Measurements from ENCODE around the gene UTF1.

Gene UTF1, protein sequence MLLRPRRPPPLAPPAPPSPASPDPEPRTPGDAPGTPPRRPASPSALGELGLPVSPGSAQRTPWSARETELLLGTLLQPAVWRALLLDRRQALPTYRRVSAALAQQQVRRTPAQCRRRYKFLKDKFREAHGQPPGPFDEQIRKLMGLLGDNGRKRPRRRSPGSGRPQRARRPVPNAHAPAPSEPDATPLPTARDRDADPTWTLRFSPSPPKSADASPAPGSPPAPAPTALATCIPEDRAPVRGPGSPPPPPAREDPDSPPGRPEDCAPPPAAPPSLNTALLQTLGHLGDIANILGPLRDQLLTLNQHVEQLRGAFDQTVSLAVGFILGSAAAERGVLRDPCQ

DNA sequence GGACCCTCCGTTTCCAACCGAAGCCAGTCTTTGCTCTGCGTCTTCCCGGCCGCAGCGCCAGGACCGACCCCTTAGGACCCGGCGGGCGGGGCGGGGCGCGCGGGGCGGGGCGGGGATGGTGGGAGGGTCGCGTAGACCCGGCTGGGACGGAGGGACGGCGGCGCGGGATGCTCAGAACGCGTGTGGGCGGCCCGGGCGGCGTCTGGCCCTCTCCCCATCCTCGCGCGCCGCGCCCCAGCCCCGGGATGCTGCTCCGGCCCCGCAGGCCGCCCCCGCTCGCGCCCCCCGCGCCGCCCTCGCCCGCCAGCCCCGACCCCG is at the start of gene UTF1:
UTF1 (plus strand) TSS at position 174 of the 318 bp plus-strand sequence; CDS start at position 246, 72 bp downstream.
- DNase-seq (ENCODE audit: low read depth), result no peak

DNA sequence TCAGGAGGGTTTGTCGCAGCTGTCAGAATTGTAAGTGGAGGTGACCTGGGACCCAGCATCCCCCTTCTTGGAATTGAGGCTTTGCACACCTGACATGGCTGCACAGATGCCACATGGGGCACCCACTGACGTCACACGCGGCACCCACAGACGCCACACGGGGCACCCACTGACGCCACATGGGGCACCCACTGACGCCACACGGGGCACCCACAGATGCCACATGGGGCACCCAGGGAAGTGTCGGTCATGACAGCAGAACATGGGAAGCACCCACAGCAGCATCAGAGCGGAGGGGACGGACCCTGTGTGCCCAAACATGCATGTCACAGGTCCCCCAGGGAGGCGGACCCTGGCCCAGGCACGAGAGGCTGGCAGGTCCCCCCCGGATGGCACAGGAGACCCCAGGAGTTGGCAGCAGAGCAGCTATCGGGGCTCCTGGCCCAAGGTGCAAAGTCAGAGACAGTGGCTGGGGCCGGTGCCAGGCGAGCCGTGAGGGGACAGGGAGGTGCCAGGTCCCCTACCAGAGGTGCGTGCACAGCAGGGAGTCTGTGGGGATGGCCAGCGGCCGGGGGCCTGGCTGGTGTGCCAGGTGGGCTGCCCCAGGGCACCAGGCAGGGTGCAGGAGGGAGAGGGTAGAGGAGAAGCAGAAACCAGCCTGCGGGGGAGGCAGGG is 48.9 kb upstream of the UTF1 start:
- DNase-seq (ENCODE audit: low read depth), result no peak

DNA sequence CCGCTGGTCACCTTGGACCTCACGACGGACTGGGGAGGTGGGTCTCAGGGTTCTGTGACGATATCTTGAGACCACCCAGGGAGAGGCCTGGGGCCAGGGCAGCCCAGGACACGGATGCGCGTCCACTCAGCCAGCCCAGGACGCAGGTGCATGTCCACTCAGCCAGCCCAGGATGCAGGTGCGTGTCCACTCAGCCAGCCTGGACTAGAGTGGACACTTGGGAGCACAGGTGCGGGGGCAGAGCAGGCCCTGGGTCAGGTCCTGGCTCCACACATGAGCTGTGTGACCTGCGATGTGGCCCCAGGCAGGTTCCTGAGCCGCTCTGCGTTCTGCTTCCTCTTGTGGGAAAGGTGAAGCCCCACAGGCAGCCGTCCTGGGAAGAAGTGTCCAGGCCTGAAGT is 47.8 kb upstream of the UTF1 start:
- DNase-seq (ENCODE audit: low read depth), result no peak

DNA sequence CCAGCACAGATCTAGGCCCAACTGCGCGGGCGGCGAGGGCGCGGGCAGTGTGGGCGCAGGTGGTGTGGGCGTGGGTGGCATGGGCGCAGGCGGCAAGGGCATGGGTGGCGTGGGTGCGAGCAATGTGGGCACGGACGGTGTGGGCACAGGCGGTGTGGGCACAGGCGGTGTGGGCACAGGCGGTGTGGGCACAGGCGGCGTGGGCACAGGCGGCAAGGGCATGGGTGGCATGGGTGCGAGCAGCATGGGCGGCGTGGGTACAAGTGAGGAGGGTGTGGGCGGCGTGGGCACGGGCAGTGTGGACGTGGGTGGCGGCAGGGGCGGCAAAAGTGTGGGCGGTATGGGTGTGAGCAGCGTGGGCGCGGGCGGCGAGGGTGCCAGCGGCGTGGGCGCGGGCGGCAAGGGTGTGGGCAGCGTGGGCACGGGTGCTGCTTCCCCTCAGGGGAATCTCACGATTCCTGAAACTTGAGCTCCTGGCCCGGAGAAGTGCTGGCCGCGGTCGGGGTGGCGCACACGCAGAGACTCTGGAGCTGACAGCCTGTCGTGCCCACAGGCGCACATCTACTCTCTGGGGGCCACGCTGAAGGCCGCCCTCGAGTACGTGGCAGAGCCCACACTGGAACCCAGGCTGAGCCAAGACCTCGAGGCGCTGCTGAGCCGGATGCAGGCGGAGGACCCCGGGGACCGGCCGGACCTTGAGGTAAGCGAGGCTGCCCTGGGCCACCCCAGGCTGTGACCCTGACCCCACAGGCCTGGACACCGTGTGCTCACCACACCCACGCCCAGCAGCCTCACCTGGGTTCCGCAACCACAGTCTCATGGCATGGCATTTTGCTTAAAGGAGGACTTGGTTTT is 47.0 kb upstream of the UTF1 start:
- no peak for DNase-seq (ENCODE audit: low read depth)

DNA sequence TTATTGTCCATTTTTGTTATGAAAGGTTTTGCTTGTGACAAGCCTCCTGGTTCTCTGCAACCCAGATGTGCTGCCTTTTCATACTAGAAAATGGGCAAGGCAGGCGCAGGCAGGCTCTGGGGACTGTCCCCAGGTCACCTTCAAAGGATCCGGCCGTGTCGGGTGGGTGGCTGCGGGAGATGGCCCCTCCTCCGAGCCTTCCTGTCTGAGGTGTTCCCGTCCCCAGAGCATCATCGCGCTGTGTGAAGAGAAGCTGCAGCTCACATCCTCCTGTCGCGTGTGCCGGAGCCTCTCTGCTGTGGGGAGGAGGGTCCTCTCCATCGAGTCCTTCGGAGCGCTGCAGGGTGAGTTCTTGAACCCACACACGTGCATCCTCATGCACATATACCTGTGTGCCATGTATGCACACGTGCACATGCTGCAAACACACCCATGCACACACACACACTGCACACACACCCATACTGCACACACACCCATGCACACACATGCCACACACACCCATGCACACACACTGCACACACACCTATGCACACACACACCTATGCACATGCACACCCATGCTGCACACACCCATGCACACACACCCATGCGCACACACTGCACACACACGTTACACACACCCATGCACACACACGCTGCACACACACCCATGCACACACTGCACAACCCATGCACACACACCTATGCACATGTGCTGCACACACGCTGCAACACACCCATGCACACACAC is 46.2 kb upstream of the UTF1 start:
- no peak for DNase-seq (ENCODE audit: low read depth)

DNA sequence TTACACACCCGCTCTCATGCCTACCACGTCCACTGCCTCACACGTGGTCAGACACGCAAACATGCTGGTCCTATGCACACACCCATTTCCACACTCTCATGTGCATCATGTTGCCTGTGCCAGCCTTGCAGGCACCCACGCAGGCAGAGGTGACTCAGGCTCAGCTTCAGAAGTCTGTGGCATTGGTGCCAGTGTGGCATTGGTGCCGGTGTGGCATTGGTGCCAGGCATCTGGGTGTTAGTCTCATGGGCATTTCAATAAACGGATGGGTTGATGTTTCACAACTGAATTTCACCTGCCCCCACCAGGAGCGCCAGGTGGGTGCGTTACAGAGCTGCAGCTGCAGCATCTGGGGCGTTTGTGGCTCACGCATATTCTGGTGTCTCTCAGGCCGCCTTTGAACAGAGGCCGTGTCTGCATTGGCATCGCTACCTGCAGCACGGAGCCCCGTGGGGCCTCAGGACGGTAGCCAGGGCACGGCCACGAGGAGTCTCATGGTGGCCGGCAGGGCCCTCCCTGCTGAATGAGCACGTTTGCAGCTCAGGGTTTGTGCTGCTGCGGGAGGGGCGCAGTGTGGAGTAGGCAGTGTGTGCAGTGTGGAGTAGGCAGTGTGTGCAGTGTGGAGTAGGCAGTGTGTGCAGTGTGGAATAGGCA is 45.3 kb upstream of the UTF1 start:
- DNase-seq (ENCODE audit: low read depth), result no peak

DNA sequence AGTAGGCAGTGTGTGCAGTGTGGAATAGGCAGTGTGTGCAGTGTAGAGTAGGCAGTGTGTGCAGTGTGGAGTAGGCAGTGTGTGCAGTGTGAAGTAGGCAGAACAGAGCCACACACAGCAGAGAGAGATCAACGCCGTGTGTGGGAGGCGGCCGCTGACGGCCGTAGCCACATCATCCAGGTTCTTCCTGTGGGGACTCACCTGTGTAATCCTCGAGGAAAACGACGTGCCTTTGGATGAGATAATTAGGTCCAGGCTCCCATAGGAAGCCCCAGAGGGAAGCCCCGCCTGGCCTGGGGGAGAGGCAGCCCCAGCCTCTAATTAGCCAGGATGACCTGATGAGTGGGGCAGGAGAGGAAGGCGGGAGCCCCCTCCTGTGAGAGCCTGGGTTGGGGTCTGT is 44.6 kb upstream of the UTF1 start:
- no peak for DNase-seq (ENCODE audit: low read depth)

DNA sequence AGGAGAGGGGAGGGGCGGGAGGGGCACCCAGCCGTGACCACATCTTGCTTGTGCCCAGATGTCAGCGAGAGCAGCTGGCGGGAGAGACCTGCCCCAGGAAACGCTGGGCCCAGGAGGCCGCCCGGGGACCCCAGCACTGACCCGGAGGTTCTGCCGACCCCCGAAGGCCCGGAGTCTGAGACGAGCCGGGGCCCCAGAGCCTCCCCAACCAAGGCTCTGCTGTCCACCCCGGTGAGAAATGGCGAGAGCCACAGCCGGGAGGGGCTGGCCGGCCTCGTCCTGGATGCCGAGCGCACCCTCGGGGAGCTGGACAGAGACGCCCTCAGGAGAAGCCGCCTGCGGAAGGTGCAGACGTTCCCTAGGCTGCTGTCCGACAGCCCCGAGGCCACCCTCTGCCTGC is 44.1 kb upstream of the UTF1 start:
- DNase-seq (ENCODE audit: low read depth), result no peak

DNA sequence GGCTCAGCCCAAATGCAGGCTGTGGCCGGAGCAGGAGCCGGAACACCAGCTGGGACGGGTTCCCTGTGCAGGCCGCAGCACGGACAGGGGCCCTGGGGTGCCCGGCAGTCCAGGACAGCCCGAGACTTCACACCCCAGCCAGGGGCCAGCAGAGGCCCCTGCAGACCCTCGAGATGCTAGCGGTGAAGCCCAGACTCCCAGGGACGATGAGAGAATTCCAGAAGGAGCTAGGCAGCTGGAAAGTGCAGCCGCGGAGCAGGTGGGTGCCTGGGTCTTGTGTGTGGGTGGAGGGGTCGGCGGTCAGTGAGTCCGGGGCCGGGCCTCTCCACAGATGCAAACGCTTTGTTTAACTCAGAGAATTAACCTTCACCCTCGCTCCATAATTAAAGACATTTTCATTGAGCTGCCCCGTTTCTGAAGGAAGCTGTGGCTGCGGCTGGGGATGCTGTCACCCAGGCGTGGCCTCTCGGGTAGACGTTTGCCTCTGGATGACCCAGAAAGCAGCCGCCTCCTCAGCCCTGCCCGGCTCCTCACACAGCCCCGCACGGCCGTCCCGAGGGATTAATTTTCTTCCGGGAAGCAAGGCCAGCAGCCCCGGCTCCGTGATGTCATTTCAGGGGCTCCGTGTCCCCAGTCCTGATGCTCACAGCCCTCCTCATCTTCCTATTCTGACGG is 43.5 kb upstream of the UTF1 start:
- no peak for DNase-seq (ENCODE audit: low read depth)

DNA sequence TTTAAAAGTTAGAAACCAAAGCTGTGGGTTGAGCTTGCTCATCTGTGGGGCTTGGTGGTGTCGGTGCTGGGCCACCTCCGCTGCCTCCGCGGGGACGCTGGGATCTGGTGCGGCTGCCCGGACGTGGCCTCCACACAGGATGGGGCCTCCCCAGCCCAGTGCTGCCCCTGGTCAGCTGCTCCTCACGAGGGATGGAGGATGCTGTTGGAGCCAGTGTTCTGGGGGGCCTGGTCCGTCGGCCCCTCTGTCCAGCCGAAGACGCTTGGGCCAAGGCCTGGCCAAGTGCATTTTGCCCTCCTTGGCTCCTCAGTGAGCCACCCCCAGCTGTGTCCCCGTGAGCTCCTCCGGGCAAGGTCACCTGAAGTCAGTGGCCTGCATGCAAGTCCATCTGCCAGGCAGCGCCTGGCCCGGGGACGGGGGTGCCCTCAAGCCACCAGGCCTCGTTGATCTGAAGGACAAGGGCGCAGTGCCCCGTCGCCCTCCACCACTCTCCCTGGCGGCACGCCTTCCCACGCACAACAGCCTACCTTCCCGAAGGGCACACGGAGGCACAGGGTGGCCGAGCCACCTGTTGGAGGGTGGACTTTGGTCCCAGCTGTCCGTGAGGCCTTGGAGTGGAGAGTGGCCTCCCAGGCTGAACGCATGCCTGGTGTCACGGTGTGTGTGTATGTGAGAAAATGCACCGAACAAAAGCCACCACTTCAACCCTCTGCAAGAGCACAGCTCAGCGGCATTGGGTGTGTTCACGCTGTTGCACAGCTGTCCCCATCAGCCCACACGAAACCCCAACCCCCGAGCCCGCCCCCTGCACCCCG is 42.7 kb upstream of the UTF1 start:
- DNase-seq (ENCODE audit: low read depth), result no peak

DNA sequence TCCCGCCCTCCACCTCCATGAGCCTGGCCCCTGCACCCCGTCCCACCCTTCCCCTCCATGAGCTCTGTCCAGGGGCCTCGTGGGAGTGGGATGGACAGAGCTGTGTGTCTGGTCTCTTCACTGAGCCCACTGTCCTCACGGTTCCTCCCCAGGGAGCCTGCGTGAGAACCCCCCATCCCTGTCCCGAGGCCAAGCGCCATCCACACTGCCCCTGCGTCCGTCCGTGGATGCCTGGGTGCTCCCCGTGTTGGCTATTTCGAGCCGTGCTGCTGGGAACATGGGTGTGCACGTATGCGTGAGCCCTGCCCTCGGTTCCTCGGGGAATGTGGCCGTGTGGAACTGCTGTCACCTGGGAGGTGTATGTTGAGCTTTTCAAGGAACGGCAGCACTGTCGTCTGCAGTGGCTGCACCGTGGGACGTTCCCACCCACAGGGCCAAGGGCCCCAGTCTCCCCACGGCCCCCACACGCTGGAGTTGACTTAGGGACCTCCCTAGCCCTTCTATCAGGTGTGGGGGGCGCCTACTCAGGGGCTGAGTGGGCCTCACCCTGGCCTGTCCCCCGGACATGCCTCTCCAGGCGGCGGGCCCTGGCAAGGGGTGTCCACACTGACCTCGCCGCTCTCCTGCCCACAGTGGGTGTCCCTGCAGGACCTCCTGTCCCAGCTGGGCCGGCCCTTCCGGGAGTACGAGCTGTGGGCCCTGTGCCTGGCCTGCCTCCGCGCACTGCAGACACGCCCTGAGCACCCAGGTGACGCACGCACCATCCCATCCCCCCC is 41.9 kb upstream of the UTF1 start:
- DNase-seq (ENCODE audit: low read depth), result no peak

DNA sequence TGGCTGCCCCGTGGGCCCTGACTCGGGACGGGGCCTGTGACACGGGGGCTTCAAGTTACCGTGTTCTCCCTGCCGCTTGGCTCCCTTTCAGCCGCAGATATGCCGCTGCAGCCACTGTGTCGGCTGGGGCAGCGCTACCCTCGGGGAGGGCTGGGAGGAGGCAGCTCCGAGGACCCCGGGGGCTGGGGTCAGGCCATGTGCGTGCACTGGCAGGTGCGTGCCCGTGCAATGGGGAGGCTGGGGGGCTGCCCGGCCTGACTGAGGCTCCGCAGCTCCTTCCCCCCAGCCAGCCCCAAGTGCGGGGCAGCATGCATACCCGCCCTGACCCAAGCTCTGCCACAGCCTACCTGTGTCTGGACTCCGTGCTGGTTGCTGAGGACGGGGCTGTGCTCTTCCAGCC is 40.8 kb upstream of the UTF1 start:
- DNase-seq (ENCODE audit: low read depth), result no peak

DNA sequence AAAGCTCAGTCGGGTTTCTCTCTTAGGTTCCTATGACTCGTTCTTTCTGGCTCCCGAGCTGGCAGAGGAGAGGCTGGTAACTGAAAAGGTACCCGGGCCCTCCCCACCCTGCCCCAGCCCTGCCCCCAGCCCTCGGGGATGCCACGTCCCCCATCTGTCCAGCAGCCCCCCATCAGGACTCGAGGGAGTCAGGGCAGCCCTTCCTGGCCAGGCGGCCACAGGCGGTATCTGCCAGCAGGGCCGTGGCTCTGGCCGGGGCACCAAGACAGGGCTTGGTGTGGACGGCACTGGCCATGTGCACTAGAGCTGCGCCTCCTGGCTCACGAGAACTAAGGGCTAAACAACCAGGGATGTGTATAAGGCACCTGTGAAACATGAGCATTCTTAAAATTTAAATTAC is 40.3 kb upstream of the UTF1 start:
- DNase-seq (ENCODE audit: low read depth), result no peak

DNA sequence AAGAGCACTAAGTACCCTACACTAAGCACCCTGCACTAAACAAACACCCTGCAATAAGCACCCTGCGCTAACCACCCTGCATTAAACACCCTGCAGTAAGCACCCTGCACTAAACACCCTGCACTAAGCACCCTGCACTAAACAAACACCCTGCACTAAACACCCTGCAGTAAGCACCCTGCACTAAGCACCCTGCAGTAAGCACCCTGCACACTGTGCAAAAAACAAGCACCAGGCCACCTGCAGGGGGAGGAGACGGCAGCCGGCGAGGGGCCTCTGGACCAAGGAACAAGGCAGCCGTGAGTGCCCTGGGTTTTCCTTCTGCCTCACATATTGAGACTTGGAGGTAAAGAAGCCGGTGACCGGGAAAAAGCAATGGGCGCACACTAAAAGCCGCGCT is 39.8 kb upstream of the UTF1 start:
- DNase-seq (ENCODE audit: low read depth), result no peak

DNA sequence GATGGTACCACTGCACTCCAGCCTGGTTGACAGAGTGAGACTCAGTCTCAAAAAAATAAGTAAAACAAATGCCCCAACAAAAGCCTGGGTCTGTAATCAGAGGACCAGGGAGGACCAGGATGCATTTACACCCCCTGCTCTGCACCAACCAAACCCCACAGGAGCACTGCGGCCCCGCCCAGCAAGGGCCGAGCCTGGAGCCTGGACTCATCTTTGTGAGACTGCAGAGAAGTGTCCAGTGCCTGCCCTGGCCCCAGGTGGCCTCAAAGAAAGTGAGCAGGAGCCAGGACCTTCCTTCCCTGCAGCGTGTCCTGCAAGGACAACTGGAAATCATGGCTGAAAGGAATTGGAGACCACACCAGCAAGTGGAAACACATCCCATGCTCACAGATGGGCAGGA is 38.4 kb upstream of the UTF1 start:
- DNase-seq (ENCODE audit: low read depth), result no peak

DNA sequence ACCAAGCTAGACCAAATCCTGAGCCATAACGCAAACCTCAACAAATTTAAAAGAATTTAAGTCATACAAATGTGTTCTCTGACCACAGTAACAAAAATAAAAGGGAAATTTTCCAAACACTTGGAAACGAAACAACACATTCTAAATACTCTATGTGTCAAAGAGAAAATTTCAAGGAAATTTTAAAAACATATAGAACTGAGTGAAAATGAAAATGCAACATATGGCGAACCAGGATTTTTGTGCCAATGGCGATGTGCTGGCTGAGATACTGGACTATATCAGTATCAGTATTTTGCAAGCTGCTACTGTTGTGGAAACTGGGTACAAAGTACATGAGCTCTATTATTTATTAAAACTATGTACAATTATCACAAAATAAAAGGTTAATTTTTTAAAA is 35.9 kb upstream of the UTF1 start:
- no peak for DNase-seq (ENCODE audit: low read depth)

DNA sequence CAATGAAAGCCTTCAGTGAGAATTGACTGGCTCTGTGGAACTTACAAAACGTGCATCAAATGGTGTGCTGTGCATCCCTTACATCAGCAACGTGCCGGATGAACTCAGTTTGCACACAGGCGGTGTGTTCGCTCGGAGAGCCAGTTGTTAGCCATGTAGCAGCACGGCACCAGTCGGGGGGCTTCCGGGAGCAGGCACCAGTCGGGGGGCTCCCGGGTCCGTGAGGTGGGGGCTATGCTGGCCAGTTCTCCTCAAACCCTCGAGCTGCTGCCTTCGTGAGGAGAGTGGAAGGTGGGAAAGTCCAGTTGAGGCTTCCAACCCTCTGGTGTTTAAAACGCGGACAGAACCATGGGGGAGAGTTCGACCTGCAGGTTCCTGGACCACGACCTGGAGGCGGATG is 34.9 kb upstream of the UTF1 start:
- no peak for DNase-seq (ENCODE audit: low read depth)

DNA sequence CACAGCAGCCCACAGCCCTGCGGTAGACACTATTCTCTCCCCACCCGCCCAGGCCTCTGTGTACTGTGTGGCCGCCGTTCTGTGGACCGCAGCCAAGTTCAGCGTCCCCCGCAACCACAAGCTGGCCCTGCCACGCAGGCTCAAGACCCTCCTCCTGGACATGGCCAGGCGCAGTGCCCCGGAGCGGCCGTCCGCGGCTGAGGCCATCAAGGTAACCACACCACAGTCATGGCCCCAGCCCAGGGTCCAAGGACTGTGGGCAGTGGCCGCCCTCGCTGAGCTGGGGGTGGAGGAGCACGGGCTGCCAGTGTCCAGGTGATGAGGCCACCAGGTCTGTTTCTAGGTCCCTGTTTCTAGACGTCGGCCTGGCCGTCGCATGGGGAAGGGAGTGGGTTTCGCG is 34.4 kb upstream of the UTF1 start:
- no peak for DNase-seq (ENCODE audit: low read depth)

DNA sequence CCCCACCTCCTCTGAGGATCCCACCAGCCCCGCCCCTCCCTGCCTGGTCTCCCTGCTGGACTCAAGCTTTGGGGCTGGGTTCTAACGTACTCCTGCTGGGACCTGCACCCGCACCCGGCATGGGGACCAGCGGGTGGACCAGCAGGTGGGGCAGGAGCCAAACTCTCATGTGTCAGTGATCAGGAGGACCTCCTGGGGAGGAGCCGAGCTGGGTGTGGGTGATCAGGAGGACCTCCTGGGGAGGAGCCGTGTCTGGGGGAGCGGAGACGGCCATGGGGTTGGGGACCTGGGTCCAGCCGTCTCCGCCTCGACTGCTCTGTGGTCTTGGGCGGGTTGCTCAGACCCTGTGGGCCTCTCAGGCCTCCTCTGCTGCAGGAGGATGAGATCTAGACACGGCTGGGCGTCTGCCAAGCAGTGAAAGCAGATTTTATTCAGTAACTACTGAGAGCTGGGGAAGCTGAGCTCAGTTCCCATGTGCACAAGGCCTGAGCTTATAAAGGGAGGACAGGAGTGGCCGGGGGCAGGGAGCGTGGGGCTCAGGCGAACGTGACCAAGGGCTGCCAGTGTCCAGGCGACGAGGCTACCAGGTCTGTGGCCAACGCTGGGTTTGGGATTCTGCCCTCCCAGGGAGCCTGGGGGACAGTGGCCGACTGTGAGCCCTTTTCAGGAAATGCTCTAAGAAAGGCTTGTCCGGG is 33.6 kb upstream of the UTF1 start:
- DNase-seq (ENCODE audit: low read depth), result no peak
